Measurements from ENCODE around the gene SDC1.

SDC1 gene

DNA sequence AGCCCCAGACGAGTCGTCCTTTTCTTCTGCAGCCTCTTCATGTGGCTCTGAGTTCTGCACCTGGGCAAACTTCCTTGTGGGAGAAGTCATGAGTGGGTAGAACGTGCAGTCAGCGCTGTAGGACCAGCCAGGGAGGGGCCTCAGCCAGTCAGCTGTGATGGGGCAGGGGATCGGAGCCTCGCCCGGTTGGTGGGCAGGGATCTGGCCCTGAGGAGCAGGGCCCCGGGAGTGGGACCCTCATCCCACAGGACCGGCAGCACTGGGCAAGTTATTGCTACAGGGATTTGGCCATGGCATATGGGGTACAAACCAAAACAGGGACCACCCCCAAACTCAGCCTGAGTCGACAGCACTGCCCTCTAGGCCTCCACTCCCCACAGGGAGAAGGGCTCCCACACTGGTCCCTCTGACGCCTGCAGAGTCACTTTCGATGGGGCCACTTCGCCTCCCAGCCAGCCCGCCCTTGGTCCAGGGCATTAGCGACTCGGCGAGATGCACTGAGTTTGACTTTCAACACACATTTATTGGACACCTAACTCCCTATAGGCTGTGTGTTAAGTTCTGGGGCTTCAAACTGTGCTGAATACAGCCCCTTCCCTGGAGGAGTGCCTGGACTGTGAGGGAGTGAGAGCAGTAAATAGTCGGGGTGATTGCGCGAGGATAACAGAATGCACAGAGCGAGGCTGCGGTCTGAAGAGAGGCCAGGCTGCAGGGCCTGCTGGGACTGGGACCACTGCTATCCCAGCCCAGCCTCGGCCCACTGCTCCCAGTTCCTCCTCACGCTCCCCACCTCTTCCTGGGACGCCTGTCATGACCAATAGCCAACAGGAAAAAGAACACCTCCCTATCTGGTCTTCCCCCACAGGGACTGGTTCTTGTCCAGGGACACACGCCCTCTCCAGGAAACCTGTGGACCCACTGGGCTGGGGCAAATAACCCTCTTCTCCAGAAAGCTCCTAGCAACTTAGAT lies 55.9 kb downstream of the SDC1 start:
- no peak overlapping the region for H3K4me3 ChIP-seq (ENCODE audit: low read depth, low read length)
- TF ChIP-seq POLR2A (IDR thresholded peaks at IDR 0.05; ENCODE audit: extremely low read depth, insufficient read length) (no peak), MYC (IDR thresholded peaks at IDR 0.05; ENCODE audit: low read depth, low read length) (no peak)
- TF ChIP-seq, protein P1, sequence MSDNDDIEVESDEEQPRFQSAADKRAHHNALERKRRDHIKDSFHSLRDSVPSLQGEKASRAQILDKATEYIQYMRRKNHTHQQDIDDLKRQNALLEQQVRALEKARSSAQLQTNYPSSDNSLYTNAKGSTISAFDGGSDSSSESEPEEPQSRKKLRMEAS (IDR thresholded peaks at IDR 0.05; ENCODE audit: low read depth, low read length), result no peak
- TF ChIP-seq, protein P2, sequence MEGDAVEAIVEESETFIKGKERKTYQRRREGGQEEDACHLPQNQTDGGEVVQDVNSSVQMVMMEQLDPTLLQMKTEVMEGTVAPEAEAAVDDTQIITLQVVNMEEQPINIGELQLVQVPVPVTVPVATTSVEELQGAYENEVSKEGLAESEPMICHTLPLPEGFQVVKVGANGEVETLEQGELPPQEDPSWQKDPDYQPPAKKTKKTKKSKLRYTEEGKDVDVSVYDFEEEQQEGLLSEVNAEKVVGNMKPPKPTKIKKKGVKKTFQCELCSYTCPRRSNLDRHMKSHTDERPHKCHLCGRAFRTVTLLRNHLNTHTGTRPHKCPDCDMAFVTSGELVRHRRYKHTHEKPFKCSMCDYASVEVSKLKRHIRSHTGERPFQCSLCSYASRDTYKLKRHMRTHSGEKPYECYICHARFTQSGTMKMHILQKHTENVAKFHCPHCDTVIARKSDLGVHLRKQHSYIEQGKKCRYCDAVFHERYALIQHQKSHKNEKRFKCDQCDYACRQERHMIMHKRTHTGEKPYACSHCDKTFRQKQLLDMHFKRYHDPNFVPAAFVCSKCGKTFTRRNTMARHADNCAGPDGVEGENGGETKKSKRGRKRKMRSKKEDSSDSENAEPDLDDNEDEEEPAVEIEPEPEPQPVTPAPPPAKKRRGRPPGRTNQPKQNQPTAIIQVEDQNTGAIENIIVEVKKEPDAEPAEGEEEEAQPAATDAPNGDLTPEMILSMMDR (IDR thresholded peaks at IDR 0.05; ENCODE audit: low read depth, low read length), result no peak
- DNase-seq (ENCODE audit: low read depth), result no peak

DNA sequence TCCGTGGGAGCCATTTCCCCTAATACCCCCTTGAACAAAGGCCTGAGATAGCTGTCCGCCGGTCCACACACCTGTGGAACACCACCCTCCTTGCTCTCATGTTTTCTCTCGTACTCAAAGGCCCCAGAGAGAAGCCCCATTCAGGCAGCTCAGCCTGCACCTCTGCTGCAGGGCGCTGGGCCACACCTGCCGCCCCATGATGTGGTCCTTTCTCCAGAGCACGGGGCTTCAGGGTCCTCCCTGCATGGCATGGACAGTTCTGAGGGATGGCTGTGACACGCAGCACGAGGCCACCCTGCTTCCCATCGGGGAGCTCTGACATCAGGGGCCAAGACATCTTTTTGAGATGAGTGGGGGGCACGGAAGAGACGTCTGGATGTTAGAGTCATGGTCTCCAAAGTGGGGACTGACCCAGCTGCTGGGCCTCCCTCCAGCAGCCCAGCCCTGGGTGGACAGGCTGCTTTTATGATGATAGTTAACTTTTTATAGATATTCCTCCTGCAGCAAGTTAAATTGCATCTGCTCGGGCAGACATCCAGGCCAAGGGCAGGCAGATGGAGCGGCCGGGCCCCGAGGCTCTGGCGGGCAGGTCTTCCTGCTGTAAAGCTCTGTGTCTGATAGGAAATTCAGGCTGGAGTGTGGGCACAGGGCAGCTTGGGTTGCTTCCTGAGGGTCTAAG lies 56.7 kb downstream of the SDC1 start:
- no peak for TF ChIP-seq POLR2A (IDR thresholded peaks at IDR 0.05; ENCODE audit: extremely low read depth, insufficient read length)
- DNase-seq (ENCODE audit: low read depth), result no peak
- no peak overlapping the region for H3K4me3 ChIP-seq (ENCODE audit: low read depth, low read length)

DNA sequence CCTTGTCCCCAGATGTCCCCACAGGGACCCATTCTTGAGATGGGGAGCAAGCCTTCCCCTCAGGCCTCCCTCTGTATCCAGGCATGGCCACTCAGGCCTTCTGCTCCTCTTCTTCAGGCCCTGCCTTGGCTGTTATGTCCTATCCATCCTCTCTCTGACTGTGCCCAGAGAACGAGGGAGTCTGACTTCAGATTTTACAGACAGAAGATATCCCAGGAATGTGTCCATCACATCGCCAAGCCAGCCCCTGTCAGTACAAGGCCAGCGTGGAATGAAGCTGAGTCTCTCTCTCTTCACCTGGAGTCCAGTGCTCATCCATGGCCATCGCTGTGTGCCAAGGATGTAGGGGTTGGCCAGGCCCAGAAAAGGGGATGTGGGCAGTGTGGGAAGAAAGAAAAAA lies 57.6 kb downstream of the SDC1 start:
- no peak for DNase-seq (ENCODE audit: low read depth)
- H3K4me3 ChIP-seq (ENCODE audit: low read depth, low read length), result no peak overlapping the region
- TF ChIP-seq POLR2A (IDR thresholded peaks at IDR 0.05; ENCODE audit: extremely low read depth, insufficient read length) (no peak), MYC (IDR thresholded peaks at IDR 0.05; ENCODE audit: low read depth, low read length) (no peak)
- TF ChIP-seq, protein P2 (IDR thresholded peaks at IDR 0.05; ENCODE audit: low read depth, low read length), result no peak
- TF ChIP-seq, protein P1 (IDR thresholded peaks at IDR 0.05; ENCODE audit: low read depth, low read length), result no peak

DNA sequence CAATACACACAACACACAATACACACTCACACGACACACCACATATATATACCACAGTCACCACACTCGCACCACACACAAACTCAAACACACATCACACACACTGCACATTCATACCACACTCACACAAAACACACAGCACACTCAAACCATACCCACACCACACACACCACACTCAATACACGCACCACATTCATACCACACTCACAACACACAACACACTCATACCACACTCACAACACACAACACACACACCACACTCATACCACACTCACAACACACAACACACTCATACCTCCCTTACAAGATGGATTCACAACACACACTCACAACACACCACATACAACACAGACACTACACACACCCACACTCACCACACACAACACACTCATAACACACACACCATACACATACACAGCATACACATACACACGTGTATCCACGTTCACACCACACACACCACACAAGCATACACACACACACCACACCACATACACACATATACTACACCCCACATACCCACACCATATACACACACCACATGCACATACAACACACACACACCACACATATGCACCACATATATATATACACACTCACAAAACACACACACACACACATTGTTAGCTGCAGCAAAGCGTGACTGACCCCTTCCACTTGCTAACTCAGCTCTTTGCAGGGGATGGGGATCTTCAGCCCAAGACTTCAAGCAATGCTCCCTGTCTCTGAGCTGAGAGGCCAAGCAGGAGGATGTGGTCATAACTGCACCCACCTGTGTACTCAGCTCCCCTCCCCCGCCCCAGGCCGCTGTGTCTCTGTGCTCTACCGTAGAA lies 59.0 kb downstream of the SDC1 start:
- no peak for DNase-seq (ENCODE audit: low read depth)
- TF ChIP-seq MYC (IDR thresholded peaks at IDR 0.05; ENCODE audit: low read depth, low read length), result no peak
- TF ChIP-seq POLR2A (IDR thresholded peaks at IDR 0.05; ENCODE audit: extremely low read depth, insufficient read length), result no peak
- TF ChIP-seq, protein P2 (IDR thresholded peaks at IDR 0.05; ENCODE audit: low read depth, low read length), result no peak
- TF ChIP-seq, protein P1 (IDR thresholded peaks at IDR 0.05; ENCODE audit: low read depth, low read length), result no peak
- no peak overlapping the region for H3K4me3 ChIP-seq (ENCODE audit: low read depth, low read length)

DNA sequence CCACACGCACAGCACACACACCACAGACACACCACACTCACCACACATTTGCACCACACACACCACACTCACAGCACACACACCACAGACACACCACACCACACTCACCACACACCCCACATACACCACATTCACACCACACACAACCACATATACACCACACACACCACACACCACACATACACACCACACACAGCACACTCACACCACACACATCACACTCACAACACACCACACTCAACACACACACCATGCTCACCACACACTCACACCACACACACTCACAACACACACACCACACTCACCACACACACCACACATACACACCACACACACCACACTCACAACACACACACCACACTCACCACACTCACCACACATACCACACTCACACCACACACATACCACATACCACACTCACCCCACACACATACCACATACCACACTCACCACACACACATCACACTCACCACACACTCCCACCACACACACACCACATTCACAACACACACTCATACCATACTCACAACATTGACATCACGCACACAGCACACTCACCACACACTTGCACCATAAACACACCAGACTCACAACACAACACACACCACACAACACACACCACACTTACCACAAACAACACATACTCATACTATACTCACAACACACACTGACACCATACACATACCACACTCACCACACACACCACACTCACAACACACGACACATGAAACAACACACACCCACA lies 60.0 kb downstream of the SDC1 start:
- TF ChIP-seq POLR2A (IDR thresholded peaks at IDR 0.05; ENCODE audit: extremely low read depth, insufficient read length), result no peak
- TF ChIP-seq, protein P1 (IDR thresholded peaks at IDR 0.05; ENCODE audit: low read depth, low read length), result no peak
- TF ChIP-seq, protein P2 (IDR thresholded peaks at IDR 0.05; ENCODE audit: low read depth, low read length), result no peak
- TF ChIP-seq MYC (IDR thresholded peaks at IDR 0.05; ENCODE audit: low read depth, low read length), result no peak
- H3K4me3 ChIP-seq (ENCODE audit: low read depth, low read length), result no peak overlapping the region
- no peak for DNase-seq (ENCODE audit: low read depth)

Data from NB4 (cell line).